Naive thymus-derived CD4-positive, alpha-beta T cell (primary cell): ENCODE data around the gene CAV3. TPM values are rescaled to one million over a fixed set of nuclear protein-coding genes. Genes with fewer than 3 reads are reported as not detected.

Experiments
- ATAC-seq: fragments of 150-1000 bp; cut with Tn5 transposase; 2 replicates; pipeline ENCODE4 v1.10.0; 2021; ENCODE audit warnings: mild to moderate bottlenecking, moderate library complexity
- CTCF ChIA-PET: fragments of 350-600 bp; sonication (Branson Sonifier 250); formaldehyde crosslinking; loops from one replicate; lab custom pipeline; 2021; ENCODE audit warnings: antibody characterized with exemption; lab: Charles Lee
- POLR2A ChIA-PET: fragments of 350-600 bp; sonication (Branson Sonifier 250); formaldehyde crosslinking; loops from one replicate; lab custom pipeline; 2021; ENCODE audit warnings: antibody characterized with exemption, inconsistent platforms; lab: Charles Lee
- DNase-seq, 9 donors: peaks; one replicate each; pipeline versions ENCODE4 v3.0.0 to v3.0.0-alpha.2; 2020 to 2022; ENCODE audit warnings: mixed read lengths in 1 of 9
- H3K27ac ChIP-seq: one replicate; pipeline ENCODE4 v1.7.0; 2013; ENCODE audit warnings: mild to moderate bottlenecking, low read depth, low read length, moderate library complexity
- H3K27me3 ChIP-seq, 2 donors: one replicate each; pipeline ENCODE4 v1.7.0; 2013; ENCODE audit warnings: low read length in 2 of 2, mild to moderate bottlenecking in 2 of 2, moderate library complexity in 2 of 2; ENCODE audit not compliant: control insufficient read depth in 2 of 2, insufficient read depth in 2 of 2
- H3K36me3 ChIP-seq, 3 experiments: 1 replicate in 2 of 3; 2 replicates in 1 of 3; pipeline ENCODE4 v1.7.0; 2013; ENCODE audit warnings: low read length in 3 of 3, mild to moderate bottlenecking in 3 of 3, moderate library complexity in 1 of 3; ENCODE audit not compliant: insufficient read depth in 3 of 3, control insufficient read depth in 2 of 3
- H3K4me1 ChIP-seq, 2 donors: one replicate each; pipeline ENCODE4 v1.7.0; 2013; ENCODE audit warnings: low read length in 2 of 2, mild to moderate bottlenecking in 2 of 2, moderate library complexity in 1 of 2; ENCODE audit not compliant: control insufficient read depth in 2 of 2, insufficient read depth in 2 of 2
- H3K4me3 ChIP-seq: 2 replicates; pipeline ENCODE4 v1.7.0; 2013; ENCODE audit warnings: mild to moderate bottlenecking, low read length
- H3K9me3 ChIP-seq, 3 experiments: 1 replicate in 2 of 3; 2 replicates in 1 of 3; pipeline ENCODE4 v1.7.0; 2013; ENCODE audit warnings: low read length in 3 of 3; ENCODE audit not compliant: control insufficient read depth in 2 of 3
- H3K27ac Mint-ChIP-seq, 9 donors: one replicate each; pipeline ENCODE4 v1.8.0; 2020 to 2022; ENCODE audit warnings: mixed read lengths in 9 of 9, mild to moderate bottlenecking in 8 of 9, moderate library complexity in 5 of 9, inconsistent platforms in 2 of 9
- H3K27me3 Mint-ChIP-seq, 5 donors: one replicate each; pipeline ENCODE4 v1.8.0; 2021 to 2022; ENCODE audit warnings: mixed read lengths in 5 of 5, mild to moderate bottlenecking in 1 of 5
- H3K36me3 Mint-ChIP-seq, 5 donors: one replicate each; pipeline ENCODE4 v1.8.0; 2020 to 2022; ENCODE audit warnings: mixed read lengths in 5 of 5, mild to moderate bottlenecking in 3 of 5, inconsistent platforms in 1 of 5
- H3K4me1 Mint-ChIP-seq, 7 donors: one replicate each; pipeline ENCODE4 v1.8.0; 2020 to 2022; ENCODE audit warnings: mixed read lengths in 7 of 7, mild to moderate bottlenecking in 3 of 7, inconsistent platforms in 1 of 7
- H3K4me3 Mint-ChIP-seq, 10 donors: one replicate each; pipeline ENCODE4 v1.8.0; 2020 to 2022; ENCODE audit warnings: mild to moderate bottlenecking in 10 of 10, mixed read lengths in 10 of 10, moderate library complexity in 6 of 10, inconsistent platforms in 2 of 10
- H3K9me3 Mint-ChIP-seq, 11 donors: one replicate each; pipeline ENCODE4 v1.8.0; 2020 to 2022; ENCODE audit warnings: mixed read lengths in 11 of 11, mild to moderate bottlenecking in 4 of 11, inconsistent platforms in 1 of 11, moderate library complexity in 1 of 11
- intact Hi-C, 2 donors: fragments of 100-400 bp; cut with micrococcal nuclease; formaldehyde crosslinking; loops; one replicate each; pipeline ENCODE4 v1.15.1; 2023
- polyA plus RNA-seq, 2 donors: library from polyadenylated mRNA; unstranded; fragments of 300-500 nt; fragmentation: Illumina TruSeq; gene quantifications; one replicate each; pipeline ENCODE4 v1.2.3, GENCODE V29; 2021
- total RNA-seq, 6 experiments: library from RNA in 5 of 6; stranded (reverse) in 5 of 6; gene quantifications; 1 replicate in 5 of 6; 2 replicates in 1 of 6; pipeline ENCODE4 v1.2.3 and lab custom pipeline; 2021 to 2026

CAV3 gene
- total and polyA plus RNA-seq, 7 experiments from 2014 or later, result not detected

GRCh38 chr3:8765528-8765927 lies 31.9 kb downstream of the CAV3 start:
- H3K4me3 Mint-ChIP-seq, result no peak overlapping the region
- CTCF ChIA-PET, result interaction anchor here (0.7 kb wide), 1 partner anchor 124 kb away, joined by 3 read pairs; no protein-coding TSS in a partner anchor
- H3K4me1 ChIP-seq, result peaks cover 0 to 6% of the 10 kb centered on the region in 2 donors
- intact Hi-C loops, result loop anchor here in 1 of 2 donors (5.0 kb wide), 1 partner anchor 537 kb away; no protein-coding TSS in a partner anchor
- no peaks in the 10 kb centered on the region for H3K9me3 ChIP-seq
- H3K9me3 Mint-ChIP-seq, result peaks cover 0 to 1% (median 0%) of the 10 kb centered on the region in 11 donors
- peaks cover 9 to 19% (median 14%) of the 10 kb centered on the region in 7 donors for H3K4me1 Mint-ChIP-seq
- ATAC-seq (no peak), DNase-seq (no peak)
- H3K36me3 ChIP-seq, result no peaks in the 10 kb centered on the region
- H3K27ac Mint-ChIP-seq, result no peak overlapping the region
- peaks cover 0 to 8% of the 10 kb centered on the region in 2 donors for H3K27me3 ChIP-seq
- H3K4me3 ChIP-seq, result no peak overlapping the region
- H3K27me3 Mint-ChIP-seq, result peaks cover 19 to 40% (median 24%) of the 10 kb centered on the region in 5 donors
- no peaks in the 10 kb centered on the region for H3K36me3 Mint-ChIP-seq
- POLR2A ChIA-PET, result no interaction called here
- no peak overlapping the region for H3K27ac ChIP-seq

DNA sequence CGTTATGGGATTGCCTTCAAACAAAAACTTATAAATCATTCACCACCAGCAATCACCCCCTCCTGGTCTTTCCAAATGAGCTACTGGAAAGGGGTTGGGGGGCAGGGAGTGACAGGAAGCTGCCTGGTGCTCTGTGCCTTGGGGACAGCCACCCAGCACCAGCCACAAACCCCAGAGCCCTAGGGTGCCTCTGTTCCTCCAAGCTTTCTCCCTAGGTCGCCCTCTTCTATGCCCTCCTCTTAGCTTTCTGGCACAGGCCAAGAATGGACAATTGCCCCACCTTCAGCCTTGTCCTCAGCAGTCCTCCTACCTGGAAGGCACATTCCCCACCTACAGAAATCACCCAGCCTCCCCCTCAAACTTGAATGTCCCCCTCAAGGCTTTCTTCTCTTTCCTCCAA lies 32.5 kb downstream of the CAV3 start:
- H3K36me3 ChIP-seq, result no peaks in the 10 kb centered on the region
- DNase-seq, result no peak
- H3K4me3 ChIP-seq, result no peak overlapping the region
- CTCF ChIA-PET, result no interaction called here
- intact Hi-C loops, result loop anchor here in 1 of 2 donors (5.0 kb wide), 1 partner anchor 536 kb away; no protein-coding TSS in a partner anchor
- peaks cover 9 to 19% (median 14%) of the 10 kb centered on the region in 7 donors for H3K4me1 Mint-ChIP-seq
- H3K27me3 ChIP-seq, result peaks cover 0 to 8% of the 10 kb centered on the region in 2 donors
- no peak overlapping the region for H3K27ac Mint-ChIP-seq
- ATAC-seq, result no peak
- no peaks in the 10 kb centered on the region for H3K36me3 Mint-ChIP-seq
- H3K4me3 Mint-ChIP-seq, result no peak overlapping the region
- H3K27me3 Mint-ChIP-seq, result peaks cover 19 to 46% (median 24%) of the 10 kb centered on the region in 5 donors
- H3K9me3 ChIP-seq, result no peaks in the 10 kb centered on the region
- no peaks in the 10 kb centered on the region for H3K9me3 Mint-ChIP-seq
- no peak overlapping the region for H3K27ac ChIP-seq
- H3K4me1 ChIP-seq, result peaks cover 0 to 6% of the 10 kb centered on the region in 2 donors
- POLR2A ChIA-PET, result no interaction called here

DNA sequence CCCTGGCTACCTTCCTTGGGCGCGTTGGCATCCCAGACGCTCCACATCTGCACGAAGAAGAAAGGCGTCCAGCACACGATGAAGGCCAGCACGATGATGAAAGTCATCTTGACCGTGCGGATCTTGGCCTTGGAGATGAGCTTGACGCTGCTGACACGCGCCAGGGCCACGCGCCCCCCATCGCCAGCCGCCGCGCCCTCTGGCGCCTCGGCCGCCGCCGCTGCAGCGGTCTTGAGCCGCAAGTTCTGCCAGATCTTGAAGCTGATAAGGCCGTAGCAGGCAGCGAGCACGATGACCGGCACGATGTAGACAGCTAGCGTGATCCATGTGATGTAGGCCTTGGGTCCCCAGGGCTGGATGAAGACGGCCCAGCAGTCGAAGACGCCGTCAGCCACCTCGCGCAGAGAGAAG lies 33.7 kb downstream of the CAV3 start:
- Histone ChIP-seq H3K36me3 (no peaks in the 10 kb centered on the region), H3K27ac (no peak overlapping the region), H3K9me3 (no peaks in the 10 kb centered on the region), H3K4me1 (peaks cover 0 to 6% of the 10 kb centered on the region in 2 donors), H3K4me3 (no peak overlapping the region), H3K27me3 (peaks cover 0 to 8% of the 10 kb centered on the region in 2 donors)
- intact Hi-C loops, result loop anchor here in 1 of 2 donors (5.0 kb wide), 1 partner anchor 535 kb away; no protein-coding TSS in a partner anchor
- H3K4me3 Mint-ChIP-seq, result peak overlapping the region in 1 of 10 donors; percentile 47
- H3K36me3 Mint-ChIP-seq, result no peaks in the 10 kb centered on the region
- no peaks in the 10 kb centered on the region for H3K9me3 Mint-ChIP-seq
- CTCF ChIA-PET, result no interaction called here
- H3K27me3 Mint-ChIP-seq, result peaks cover 24 to 49% (median 28%) of the 10 kb centered on the region in 5 donors
- H3K27ac Mint-ChIP-seq, result peak overlapping the region in 1 of 9 donors; percentile 12
- DNase-seq, result no peak
- ATAC-seq, result no peak
- POLR2A ChIA-PET, result no interaction called here
- H3K4me1 Mint-ChIP-seq, result peaks cover 9 to 19% (median 15%) of the 10 kb centered on the region in 7 donors

DNA sequence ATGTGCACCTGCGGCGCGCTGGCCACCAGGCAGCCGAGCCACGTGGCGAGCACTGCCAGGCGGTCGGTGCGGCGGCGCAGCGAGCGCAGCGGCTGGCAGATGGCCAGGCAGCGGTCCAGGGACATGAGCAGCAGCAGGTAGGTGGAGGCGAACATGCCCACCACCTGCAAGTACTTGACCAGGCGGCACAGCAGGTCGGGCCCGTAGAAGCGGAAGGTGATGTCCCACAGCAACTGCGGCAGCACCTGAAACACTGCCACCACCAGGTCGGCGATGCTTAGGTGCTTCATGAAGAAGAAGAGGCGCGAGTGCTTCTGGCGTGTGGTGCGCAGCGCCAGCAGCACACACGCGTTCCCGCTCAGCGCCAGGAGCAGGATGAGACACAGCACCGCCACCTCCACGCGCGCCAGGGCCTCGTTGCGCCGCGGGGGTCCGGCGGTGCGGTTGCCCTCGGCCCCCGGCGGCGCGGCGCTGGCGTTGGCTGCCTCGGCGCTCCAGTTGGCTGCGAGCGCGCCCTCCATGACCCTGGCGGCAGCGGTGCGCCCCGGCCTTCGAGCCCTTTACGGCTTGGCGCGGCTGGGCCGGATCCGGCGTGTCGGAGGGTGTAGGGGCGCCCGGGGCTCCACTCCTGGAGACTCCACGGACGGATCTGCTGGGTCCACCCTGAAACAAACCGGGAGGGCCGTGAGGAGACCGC lies 34.2 kb downstream of the CAV3 start:
- Histone ChIP-seq H3K27me3 (peaks cover 0 to 8% of the 10 kb centered on the region in 2 donors), H3K27ac (no peak overlapping the region), H3K36me3 (no peaks in the 10 kb centered on the region), H3K9me3 (no peaks in the 10 kb centered on the region), H3K4me3 (no peak overlapping the region), H3K4me1 (peaks cover 0 to 6% of the 10 kb centered on the region in 2 donors)
- intact Hi-C loops, result loop anchor here in 1 of 2 donors (5.0 kb wide), 1 partner anchor 534 kb away; no protein-coding TSS in a partner anchor
- peak overlapping the region in 3 of 10 donors; percentile 12 to 60 (median 47) for H3K4me3 Mint-ChIP-seq
- no peak for DNase-seq
- H3K9me3 Mint-ChIP-seq, result no peaks in the 10 kb centered on the region
- ATAC-seq, result no peak
- H3K27me3 Mint-ChIP-seq, result peaks cover 27 to 49% (median 29%) of the 10 kb centered on the region in 5 donors
- POLR2A ChIA-PET, result no interaction called here
- CTCF ChIA-PET, result no interaction called here
- H3K27ac Mint-ChIP-seq, result no peak overlapping the region
- no peaks in the 10 kb centered on the region for H3K36me3 Mint-ChIP-seq
- peaks cover 9 to 19% (median 15%) of the 10 kb centered on the region in 7 donors for H3K4me1 Mint-ChIP-seq

GRCh38 chr3:8768364-8769087 lies 34.9 kb downstream of the CAV3 start:
- H3K4me3 ChIP-seq, result no peak overlapping the region
- H3K9me3 ChIP-seq, result no peaks in the 10 kb centered on the region
- Mint-ChIP-seq H3K4me1 (peaks cover 9 to 19% (median 15%) of the 10 kb centered on the region in 7 donors), H3K9me3 (no peaks in the 10 kb centered on the region), H3K36me3 (no peaks in the 10 kb centered on the region), H3K27me3 (peaks cover 27 to 47% (median 30%) of the 10 kb centered on the region in 5 donors), H3K27ac (no peak overlapping the region), H3K4me3 (peak overlapping the region in 6 of 10 donors; percentile 42 to 71 (median 67))
- H3K27ac ChIP-seq, result no peak overlapping the region
- peaks cover 0 to 8% of the 10 kb centered on the region in 2 donors for H3K27me3 ChIP-seq
- no peak for ATAC-seq
- no peaks in the 10 kb centered on the region for H3K36me3 ChIP-seq
- POLR2A ChIA-PET, result no interaction called here
- H3K4me1 ChIP-seq, result peaks cover 0 to 6% of the 10 kb centered on the region in 2 donors
- CTCF ChIA-PET, result no interaction called here
- intact Hi-C loops, result loop anchor here in 1 of 2 donors (5.0 kb wide), 1 partner anchor 534 kb away; no protein-coding TSS in a partner anchor
- DNase-seq, result no peak

DNA sequence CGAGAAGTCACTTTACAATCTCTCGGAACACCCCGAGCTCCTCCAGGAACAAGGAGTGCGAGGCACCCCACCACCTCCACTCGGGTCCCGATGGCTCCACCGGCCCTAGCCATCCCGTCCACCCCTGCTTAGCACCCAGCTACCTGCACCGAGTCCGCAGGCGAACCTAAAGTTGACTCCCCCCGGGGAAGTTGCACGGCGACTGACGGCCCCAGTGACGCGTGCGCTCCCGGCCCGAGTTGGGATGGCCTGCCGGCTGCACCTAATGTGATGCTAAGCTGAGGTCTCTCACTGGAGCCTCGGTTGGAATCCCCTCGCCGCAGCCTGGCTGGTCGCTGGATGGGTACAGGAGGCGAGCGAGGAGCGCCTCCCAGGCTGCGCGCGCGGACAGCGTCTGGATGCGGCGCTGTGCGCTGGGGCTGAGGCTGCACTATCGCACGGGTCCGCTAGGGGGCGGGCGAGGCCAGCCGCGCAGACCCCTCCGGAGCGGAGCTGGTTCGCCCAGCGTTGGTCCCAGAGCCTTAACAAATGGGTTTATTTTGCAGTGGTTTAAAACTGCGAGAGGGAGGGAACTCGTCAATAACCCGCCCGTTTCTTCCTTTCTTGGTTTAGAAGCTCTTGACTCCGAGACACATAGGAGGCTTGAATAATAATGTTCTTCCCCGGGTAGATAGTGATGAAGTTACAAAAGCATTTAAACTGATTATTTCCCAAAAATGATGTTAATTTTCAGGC lies 35.7 kb downstream of the CAV3 start, which contains the start of gene OXTR:
Gene OXTR (minus strand): TSS at position 526 of the 735 bp plus-strand sequence. CDS start 1,426 bp downstream, outside the sequence.
- POLR2A ChIA-PET, result no interaction called here
- peak; percentile 78 for ATAC-seq
- Mint-ChIP-seq H3K4me3 (peak within 1 kb of the TSS in 9 of 10 donors; percentile 19 to 71 (median 60)), H3K9me3 (no peaks in the 10 kb centered on the region), H3K27me3 (peaks cover 27 to 47% (median 30%) of the 10 kb centered on the region in 5 donors), H3K4me1 (peaks cover 9 to 19% (median 15%) of the 10 kb centered on the region in 7 donors), H3K36me3 (no peaks in the 10 kb centered on the region), H3K27ac (peak within 1 kb of the TSS in 1 of 9 donors; percentile 19)
- Histone ChIP-seq H3K4me1 (peaks cover 0 to 6% of the 10 kb centered on the region in 2 donors), H3K9me3 (no peaks in the 10 kb centered on the region), H3K4me3 (no peak within 1 kb of the TSS), H3K27ac (no peak within 1 kb of the TSS), H3K36me3 (no peaks in the 10 kb centered on the region), H3K27me3 (peaks cover 0 to 8% of the 10 kb centered on the region in 2 donors)
- peak in 7 of 9 donors; percentile 14 to 76 (median 37) for DNase-seq
- intact Hi-C loops, result loop anchor here in 1 of 2 donors (5.0 kb wide), 1 partner anchor 533 kb away; no protein-coding TSS in a partner anchor
- CTCF ChIA-PET, result interaction anchor here (0.8 to 1.1 kb wide), 2 partner anchors 18 to 26 kb away, joined by 3 to 4 read pairs; no protein-coding TSS in a partner anchor
